GM13977 (cell line): ENCODE results near the gene DHRS3.
"Not testable (repeated sequence)": the region's sequence is repeated elsewhere in the genome, so short reads cannot be mapped to it uniquely, and the experiment has no call there.

Experiments used
- DNase-seq: peaks from one replicate; pipeline ENCODE4 v3.0.0; 2012; ENCODE audit warnings: low spot score
- in situ Hi-C: fragments of 300-500 bp; cut with MboI; formaldehyde crosslinking; loops from one replicate; pipeline ENCODE4 v1.12.0; 2022; ENCODE audit warnings: low sequenced_read_pairs, low pct_unique_long_range_greater_than_20kb, mixed read lengths, inconsistent platforms; ENCODE audit not compliant: unreplicated experiment
- TF ChIP-seq, protein P1 (sequence below): IDR thresholded peaks from 2 replicates; pipeline ENCODE4 v1.5.1; 2012; ENCODE audit warnings: mild to moderate bottlenecking, control low read depth; ENCODE audit not compliant: insufficient read depth; ENCODE audit errors: extremely low read depth, missing control alignments

The DHRS3 gene, protein sequence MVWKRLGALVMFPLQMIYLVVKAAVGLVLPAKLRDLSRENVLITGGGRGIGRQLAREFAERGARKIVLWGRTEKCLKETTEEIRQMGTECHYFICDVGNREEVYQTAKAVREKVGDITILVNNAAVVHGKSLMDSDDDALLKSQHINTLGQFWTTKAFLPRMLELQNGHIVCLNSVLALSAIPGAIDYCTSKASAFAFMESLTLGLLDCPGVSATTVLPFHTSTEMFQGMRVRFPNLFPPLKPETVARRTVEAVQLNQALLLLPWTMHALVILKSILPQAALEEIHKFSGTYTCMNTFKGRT

DNA sequence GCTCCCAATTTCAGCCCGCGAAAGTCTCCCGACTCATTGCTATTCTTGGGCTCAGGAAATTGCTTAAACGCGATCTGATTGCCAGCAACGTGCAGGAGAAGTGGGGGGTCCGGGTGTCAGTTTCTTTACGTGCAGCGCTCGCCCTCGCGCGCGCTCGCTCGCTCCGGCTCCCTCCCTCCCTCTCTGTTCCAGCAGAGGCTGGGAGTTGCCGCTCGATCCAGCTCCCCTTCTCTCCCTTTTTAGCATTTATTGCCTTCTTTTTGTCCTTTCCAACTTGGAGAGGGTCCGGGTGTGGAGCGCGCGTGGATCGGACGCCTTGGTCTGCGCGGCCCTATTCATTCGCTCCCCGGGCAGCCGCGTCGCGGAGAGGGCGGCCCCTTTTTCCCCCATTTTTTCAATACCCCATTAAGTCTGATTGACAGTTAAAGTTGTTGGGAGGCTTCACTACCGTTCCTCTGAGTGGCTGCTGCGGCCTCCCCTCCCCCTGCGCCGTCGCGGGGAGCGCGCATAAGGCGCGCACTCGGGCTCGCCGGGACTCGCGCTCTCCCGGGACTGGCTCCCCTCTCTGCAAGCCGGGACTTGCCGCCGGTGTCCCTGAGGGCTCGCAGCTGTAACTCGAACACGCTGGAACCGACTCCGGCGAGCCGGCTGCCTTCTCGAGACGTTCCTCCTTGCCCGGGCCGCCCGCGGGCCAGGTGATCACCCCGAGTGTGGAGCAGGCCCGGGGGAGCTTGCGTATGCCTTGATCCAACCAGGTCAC, at the start of gene DHRS3:
TSS of gene DHRS3 (minus strand) at position 310 of the 760 bp plus-strand sequence. CDS start 862 bp downstream, outside the sequence.
- TF ChIP-seq, protein P1, sequence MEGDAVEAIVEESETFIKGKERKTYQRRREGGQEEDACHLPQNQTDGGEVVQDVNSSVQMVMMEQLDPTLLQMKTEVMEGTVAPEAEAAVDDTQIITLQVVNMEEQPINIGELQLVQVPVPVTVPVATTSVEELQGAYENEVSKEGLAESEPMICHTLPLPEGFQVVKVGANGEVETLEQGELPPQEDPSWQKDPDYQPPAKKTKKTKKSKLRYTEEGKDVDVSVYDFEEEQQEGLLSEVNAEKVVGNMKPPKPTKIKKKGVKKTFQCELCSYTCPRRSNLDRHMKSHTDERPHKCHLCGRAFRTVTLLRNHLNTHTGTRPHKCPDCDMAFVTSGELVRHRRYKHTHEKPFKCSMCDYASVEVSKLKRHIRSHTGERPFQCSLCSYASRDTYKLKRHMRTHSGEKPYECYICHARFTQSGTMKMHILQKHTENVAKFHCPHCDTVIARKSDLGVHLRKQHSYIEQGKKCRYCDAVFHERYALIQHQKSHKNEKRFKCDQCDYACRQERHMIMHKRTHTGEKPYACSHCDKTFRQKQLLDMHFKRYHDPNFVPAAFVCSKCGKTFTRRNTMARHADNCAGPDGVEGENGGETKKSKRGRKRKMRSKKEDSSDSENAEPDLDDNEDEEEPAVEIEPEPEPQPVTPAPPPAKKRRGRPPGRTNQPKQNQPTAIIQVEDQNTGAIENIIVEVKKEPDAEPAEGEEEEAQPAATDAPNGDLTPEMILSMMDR: no peak
- DNase-seq: peak; percentile 73
- in situ Hi-C loops: loop anchor here (25.0 kb wide), 2 partner anchors 306 to 481 kb away; no protein-coding TSS in a partner anchor

DNA sequence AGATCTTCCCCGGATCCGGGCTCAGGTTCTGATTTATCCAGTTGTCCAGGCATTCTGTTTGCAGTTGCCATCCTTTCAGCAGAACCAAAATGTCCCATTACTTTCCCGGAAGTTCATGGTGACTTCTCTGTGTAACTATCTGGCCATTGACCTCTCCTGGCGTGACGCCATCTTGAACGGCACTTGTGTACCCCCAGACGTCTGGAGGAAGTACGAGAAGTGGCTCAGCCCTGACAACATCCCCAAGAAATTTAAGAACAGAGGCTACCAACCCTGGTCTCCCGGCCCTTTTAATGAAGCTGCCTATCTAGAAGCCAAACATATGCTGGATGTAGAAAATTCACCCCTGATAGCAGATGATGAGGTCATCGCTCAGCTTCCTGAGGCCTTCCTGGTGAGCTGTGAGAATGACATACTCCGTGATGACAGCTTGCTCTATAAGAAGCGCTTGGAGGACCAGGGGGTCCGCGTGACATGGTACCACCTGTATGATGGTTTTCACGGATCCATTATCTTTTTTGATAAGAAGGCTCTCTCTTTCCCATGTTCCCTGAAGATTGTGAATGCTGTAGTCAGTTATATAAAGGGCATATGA, 48.2 kb upstream of the DHRS3 start:
- TF ChIP-seq, protein P1: no peak
- no peak for DNase-seq
- in situ Hi-C loops: no loop called here

DNA sequence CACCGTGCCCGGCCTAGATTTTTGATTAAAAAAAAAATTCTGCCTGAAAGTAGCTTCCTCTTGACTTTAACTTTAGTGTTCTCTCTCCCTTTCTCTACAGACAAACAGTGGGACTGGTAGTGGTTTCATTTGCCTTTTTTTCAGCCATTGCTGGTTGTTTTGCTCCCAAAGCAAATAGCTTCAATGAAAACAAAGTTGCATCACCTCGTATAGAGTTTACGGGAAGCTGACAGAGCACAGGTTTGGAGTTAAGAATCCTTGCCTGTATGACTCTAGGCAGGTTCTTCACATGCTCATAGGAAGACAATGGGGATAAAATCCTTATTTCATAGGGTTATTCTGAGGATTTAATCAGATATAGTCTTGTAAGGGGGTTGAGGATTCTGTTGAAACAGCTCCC, 47.5 kb upstream of the DHRS3 start:
- TF ChIP-seq, protein P1: no peak
- DNase-seq: no peak
- in situ Hi-C loops: no loop called here

DNA sequence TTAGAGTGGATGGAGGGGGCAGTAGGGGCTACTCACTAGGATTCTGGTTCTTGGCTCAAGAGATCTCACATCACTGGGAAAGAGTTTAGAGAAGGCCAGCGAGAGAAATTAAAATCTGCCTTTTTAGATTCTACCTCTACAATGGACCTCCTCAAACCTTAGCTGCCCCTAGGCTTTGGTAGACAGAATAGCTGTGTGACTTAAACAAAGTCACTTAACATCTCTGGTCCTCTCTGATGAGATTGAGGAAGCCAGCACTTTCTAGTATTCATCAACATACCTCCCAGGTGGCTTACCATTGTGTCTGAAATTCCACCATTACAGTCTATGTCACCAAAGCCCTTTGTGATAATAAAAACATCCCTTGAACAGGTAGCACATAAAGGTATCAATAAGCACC, 44.5 kb upstream of the DHRS3 start:
- in situ Hi-C loops: no loop called here
- no peak for DNase-seq
- TF ChIP-seq, protein P1: no peak

DNA sequence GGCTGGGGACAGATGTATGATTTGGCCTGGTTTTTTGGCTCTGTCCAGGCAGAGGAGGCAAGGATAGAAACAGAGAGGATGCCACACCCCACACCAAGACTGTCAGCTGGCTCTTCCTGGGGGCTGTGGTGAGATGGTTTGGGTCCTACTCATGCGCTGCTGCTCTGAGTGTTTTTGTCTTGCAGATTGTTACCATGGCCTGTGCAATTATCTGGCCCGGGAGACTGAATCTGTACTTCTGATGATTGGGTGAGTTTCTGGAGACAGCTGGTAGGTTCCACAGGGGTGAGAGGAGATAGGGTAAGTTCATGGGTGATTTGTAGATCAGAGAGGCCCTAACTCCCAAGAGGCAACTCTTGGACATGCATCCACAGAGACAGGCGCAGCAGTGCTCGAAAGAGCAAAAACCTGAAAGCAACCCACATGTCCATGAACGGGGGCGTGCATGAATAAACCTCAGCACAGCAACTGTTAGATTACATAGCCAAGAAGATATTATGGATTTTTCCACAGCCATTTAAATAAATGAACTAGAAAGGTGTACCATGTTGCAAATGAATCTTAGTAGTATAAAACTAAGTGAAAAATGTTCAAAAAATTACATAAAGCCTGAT, 43.7 kb upstream of the DHRS3 start:
- DNase-seq: no peak
- TF ChIP-seq, protein P1: no peak
- in situ Hi-C loops: no loop called here

DNA sequence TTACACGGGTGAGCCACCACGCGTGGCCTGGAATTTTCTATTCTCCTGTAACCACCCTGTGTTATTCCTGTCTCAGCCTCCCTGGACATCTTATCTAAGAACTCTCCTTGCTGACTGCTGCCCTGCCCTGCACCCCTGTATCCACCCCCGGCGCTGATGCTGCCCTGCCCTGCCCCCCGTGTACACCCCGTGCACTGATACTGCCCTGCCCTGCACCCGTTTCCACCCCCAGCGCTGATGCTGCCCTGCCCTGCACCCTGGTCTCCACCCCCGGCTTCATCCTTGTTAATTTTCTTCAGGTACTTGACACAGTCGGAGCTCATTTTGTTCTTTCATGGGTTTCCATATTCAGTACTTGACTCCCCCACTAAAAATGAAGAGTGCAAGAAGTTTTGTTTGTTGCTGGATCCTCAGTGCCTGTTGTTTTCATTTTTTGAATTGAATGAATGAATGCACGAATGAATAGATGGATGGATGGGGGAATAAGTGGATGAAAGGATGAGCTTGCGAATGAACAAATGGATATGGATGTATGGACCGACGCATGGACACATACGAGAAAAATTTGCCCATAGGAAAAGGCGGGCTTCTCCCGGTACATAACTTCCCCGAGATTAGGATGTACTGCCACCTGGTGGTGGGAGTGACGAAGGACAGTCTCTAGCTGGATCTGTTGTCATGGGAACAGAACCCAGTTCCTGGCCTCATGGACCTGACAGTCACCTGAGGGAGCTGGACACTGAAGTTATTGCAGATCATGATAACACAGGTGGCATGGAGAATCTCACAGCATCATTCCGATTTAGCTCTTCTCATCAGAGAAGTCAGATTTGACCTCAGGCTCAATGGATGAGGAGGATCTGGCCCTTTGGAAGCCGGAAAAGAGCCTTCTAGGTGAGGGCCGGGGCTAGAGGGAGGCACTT, 40.8 kb upstream of the DHRS3 start:
- in situ Hi-C loops: no loop called here
- TF ChIP-seq, protein P1: peak; percentile 81
- DNase-seq: peak; percentile 89

DNA sequence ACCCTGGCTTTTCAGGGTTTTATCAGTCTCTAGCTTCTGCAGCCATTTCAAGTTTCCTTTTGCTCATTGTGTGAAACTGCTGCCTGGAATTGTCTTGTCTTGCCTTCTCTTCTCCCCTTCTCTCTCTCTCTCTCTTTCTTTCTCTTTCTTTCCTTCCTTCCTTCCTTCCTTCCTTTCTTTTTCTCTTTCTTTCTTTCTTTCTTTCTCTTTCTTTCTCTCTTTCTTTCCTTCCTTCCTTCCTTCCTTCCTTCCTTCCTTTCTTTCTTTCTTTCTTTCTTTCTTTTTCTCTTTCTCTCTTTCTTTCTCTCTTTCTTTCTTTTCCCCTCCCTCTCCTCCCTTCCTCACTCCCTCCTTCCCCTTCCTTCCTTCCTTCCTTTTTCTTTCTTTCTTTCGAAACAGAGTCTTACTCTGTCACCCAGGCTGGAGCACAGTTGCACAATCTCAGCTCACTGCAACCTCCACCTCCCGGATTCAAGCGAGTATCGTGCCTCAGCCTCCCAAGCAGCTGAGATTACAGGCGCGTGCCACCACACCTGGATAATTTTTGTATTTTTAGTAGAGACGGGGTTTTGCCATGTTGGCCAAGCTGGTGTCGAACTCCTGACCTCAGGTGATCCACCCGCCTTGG, 40.0 kb upstream of the DHRS3 start:
- in situ Hi-C loops, DNase-seq: not testable (repeated sequence)
